Keratinocyte (primary cell): ENCODE measurements around the gene ASIC1. TPM values are rescaled to one million over a fixed set of nuclear protein-coding genes. Genes with fewer than 3 reads are reported as not detected.

Experiments
- DNase-seq: peaks from one replicate; pipeline ENCODE4 v3.0.0-alpha.2; 2011; ENCODE audit warnings: low read depth, missing footprints, low spot score
- FAIRE-seq: peaks from 2 replicates; lab custom pipeline; 2011; peaks lifted over from hg19 to GRCh38; lab: Jason Lieb, UNC
- H2AFZ ChIP-seq: 2 replicates; pipeline ENCODE4 v1.6.0; 2012; ENCODE audit warnings: low read length, control low read depth, inconsistent platforms; ENCODE audit not compliant: control insufficient read depth
- H3K27ac ChIP-seq: 2 replicates; pipeline ENCODE4 v1.5.1; 2011; ENCODE audit warnings: low read length; ENCODE audit not compliant: control insufficient read depth, insufficient read depth
- H3K27me3 ChIP-seq: 3 replicates; pipeline ENCODE4 v1.6.0; 2011; ENCODE audit warnings: low read length; ENCODE audit not compliant: control insufficient read depth, insufficient read depth; ENCODE audit errors: extremely low read depth
- H3K36me3 ChIP-seq, 2 experiments: 2 replicates in 1 of 2; 3 replicates in 1 of 2; pipeline ENCODE4 v1.5.1; 2011; ENCODE audit warnings: low read length in 2 of 2, mild to moderate bottlenecking in 1 of 2; ENCODE audit not compliant: control insufficient read depth in 2 of 2, insufficient read depth in 2 of 2; ENCODE audit errors: extremely low read depth in 1 of 2
- H3K4me1 ChIP-seq: 3 replicates; pipeline ENCODE4 v1.5.1; 2011; ENCODE audit warnings: low read length; ENCODE audit not compliant: control insufficient read depth, insufficient read depth; ENCODE audit errors: extremely low read depth
- H3K4me2 ChIP-seq: 3 replicates; pipeline ENCODE4 v1.6.0; 2011; ENCODE audit warnings: low read depth, low read length; ENCODE audit not compliant: control insufficient read depth, insufficient read depth; ENCODE audit errors: extremely low read depth
- H3K4me3 ChIP-seq, 3 experiments: fragments of 200-600 bp in 1 of 3; sonication (generic) in 1 of 3; 2 replicates in 2 of 3; 3 replicates in 1 of 3; pipeline ENCODE4 v1.5.1; 2011 to 2016; ENCODE audit warnings: low read length in 3 of 3, mild to moderate bottlenecking in 3 of 3, control low read depth in 2 of 3, inconsistent platforms in 1 of 3, low read depth in 1 of 3, mixed read lengths in 1 of 3, mixed run types in 1 of 3, moderate library complexity in 1 of 3; ENCODE audit not compliant: control insufficient read depth in 2 of 3, insufficient read depth in 2 of 3; ENCODE audit errors: extremely low read depth in 1 of 3
- H3K79me2 ChIP-seq: 2 replicates; pipeline ENCODE4 v1.6.0; 2012; ENCODE audit warnings: low read length; ENCODE audit not compliant: control insufficient read depth, insufficient read depth
- H3K9ac ChIP-seq: 3 replicates; pipeline ENCODE4 v1.6.0; 2011; ENCODE audit warnings: low read length; ENCODE audit not compliant: control insufficient read depth, insufficient read depth; ENCODE audit errors: extremely low read depth
- H3K9me1 ChIP-seq: 3 replicates; pipeline ENCODE4 v1.6.0; 2011; ENCODE audit warnings: low read length; ENCODE audit not compliant: control insufficient read depth, insufficient read depth; ENCODE audit errors: extremely low read depth
- H3K9me3 ChIP-seq: 2 replicates; pipeline ENCODE4 v1.5.1; 2012; ENCODE audit warnings: low read depth, low read length; ENCODE audit not compliant: control insufficient read depth
- H4K20me1 ChIP-seq: 3 replicates; pipeline ENCODE4 v1.6.0; 2011; ENCODE audit warnings: low read length; ENCODE audit not compliant: control insufficient read depth, insufficient read depth; ENCODE audit errors: extremely low read depth
- EZH2 ChIP-seq: IDR thresholded peaks from one replicate; pipeline ENCODE4 v1.6.1; 2012; ENCODE audit warnings: inconsistent platforms, mild to moderate bottlenecking, low read length, moderate library complexity
- dilution Hi-C: fragments of 300-500 bp; cut with MboI; formaldehyde crosslinking; loops from one replicate; pipeline ENCODE4 v1.7.0; 2020; ENCODE audit warnings: low sequenced_read_pairs; ENCODE audit not compliant: extremely low pct_ligation_motif_present
- polyA plus RNA-seq, 5 experiments: library from polyadenylated mRNA; depleted of rRNA in 3 of 5; stranded (reverse) in 3 of 5; stranded (forward) in 1 of 5; unstranded in 1 of 5; fragments of >200 nt; gene quantifications; 1 replicate in 1 of 5; 2 replicates in 3 of 5; 3 replicates in 1 of 5; pipeline versions ENCODE4 v1.2.1 to v1.2.3, GENCODE V29; 2011 to 2012; ENCODE audit warnings: missing spikeins in 2 of 5, low read depth in 1 of 5, low replicate concordance in 1 of 5
- TF ChIP-seq, protein P1 (sequence below), 3 experiments: IDR thresholded peaks in 1 of 3; conservative IDR thresholded peaks in 1 of 3; optimal IDR thresholded peaks in 1 of 3; 2 replicates in 2 of 3; 3 replicates in 1 of 3; pipeline versions ENCODE3 to v1.5.1; 2011; ENCODE audit warnings: low read length in 3 of 3, mild to moderate bottlenecking in 3 of 3, moderate library complexity in 2 of 3, control low read depth in 1 of 3, inconsistent platforms in 1 of 3; ENCODE audit not compliant: insufficient read depth in 2 of 3; ENCODE audit errors: extremely low read depth in 1 of 3

Gene ASIC1
- polyA plus RNA-seq, 1 donor (not counting 4 experiments of a cell fraction or from before 2014, with no cell fraction given) = 5.7 TPM

GRCh38 chr12:50104417-50105366 lies 47.3 kb downstream of the ASIC1 start:
- Histone ChIP-seq H4K20me1 (no peaks in the 10 kb centered on the region), H3K9ac (no peak overlapping the region), H3K4me3 (no peak overlapping the region), H3K27me3 (no peaks in the 10 kb centered on the region), H3K36me3 (peaks cover 5 to 17% of the 10 kb centered on the region in 2 experiments), H3K4me2 (peak overlapping the region; percentile 40), H3K9me3 (no peaks in the 10 kb centered on the region), H3K4me1 (peaks cover 8% of the 10 kb centered on the region), H3K79me2 (no peaks in the 10 kb centered on the region), H2AFZ (no peak overlapping the region), H3K27ac (no peak overlapping the region), H3K9me1 (no peaks in the 10 kb centered on the region)
- TF ChIP-seq EZH2 = no peak
- TF ChIP-seq, protein P1, sequence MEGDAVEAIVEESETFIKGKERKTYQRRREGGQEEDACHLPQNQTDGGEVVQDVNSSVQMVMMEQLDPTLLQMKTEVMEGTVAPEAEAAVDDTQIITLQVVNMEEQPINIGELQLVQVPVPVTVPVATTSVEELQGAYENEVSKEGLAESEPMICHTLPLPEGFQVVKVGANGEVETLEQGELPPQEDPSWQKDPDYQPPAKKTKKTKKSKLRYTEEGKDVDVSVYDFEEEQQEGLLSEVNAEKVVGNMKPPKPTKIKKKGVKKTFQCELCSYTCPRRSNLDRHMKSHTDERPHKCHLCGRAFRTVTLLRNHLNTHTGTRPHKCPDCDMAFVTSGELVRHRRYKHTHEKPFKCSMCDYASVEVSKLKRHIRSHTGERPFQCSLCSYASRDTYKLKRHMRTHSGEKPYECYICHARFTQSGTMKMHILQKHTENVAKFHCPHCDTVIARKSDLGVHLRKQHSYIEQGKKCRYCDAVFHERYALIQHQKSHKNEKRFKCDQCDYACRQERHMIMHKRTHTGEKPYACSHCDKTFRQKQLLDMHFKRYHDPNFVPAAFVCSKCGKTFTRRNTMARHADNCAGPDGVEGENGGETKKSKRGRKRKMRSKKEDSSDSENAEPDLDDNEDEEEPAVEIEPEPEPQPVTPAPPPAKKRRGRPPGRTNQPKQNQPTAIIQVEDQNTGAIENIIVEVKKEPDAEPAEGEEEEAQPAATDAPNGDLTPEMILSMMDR (optimal IDR thresholded peaks at IDR 0.05 in 1 of 3, IDR thresholded peaks at IDR 0.05 in 1 of 3, conservative IDR thresholded peaks at IDR 0.05 in 1 of 3; ENCODE audit: extremely low read depth in 1 of 3, insufficient read depth in 2 of 3, low read length in 3 of 3) = no peak
- dilution Hi-C loops = no loop called here
- DNase-seq = no peak
- FAIRE-seq = no peak

GRCh38 chr12:50105913-50106450 lies 48.6 kb downstream of the ASIC1 start:
- no peak overlapping the region for H2AFZ ChIP-seq
- H3K27me3 ChIP-seq = no peaks in the 10 kb centered on the region
- H3K9ac ChIP-seq = no peak overlapping the region
- H3K27ac ChIP-seq = no peak overlapping the region
- H3K9me3 ChIP-seq = no peaks in the 10 kb centered on the region
- DNase-seq (no peak), FAIRE-seq (no peak)
- TF ChIP-seq EZH2 = no peak
- TF ChIP-seq, protein P1 (optimal IDR thresholded peaks at IDR 0.05 in 1 of 3, IDR thresholded peaks at IDR 0.05 in 1 of 3, conservative IDR thresholded peaks at IDR 0.05 in 1 of 3; ENCODE audit: extremely low read depth in 1 of 3, insufficient read depth in 2 of 3, low read length in 3 of 3) = no peak
- dilution Hi-C loops = no loop called here
- no peaks in the 10 kb centered on the region for H3K9me1 ChIP-seq
- no peak overlapping the region for H3K4me2 ChIP-seq
- H3K79me2 ChIP-seq = no peaks in the 10 kb centered on the region
- no peak overlapping the region for H3K4me3 ChIP-seq
- H4K20me1 ChIP-seq = no peaks in the 10 kb centered on the region
- peaks cover 17% of the 10 kb centered on the region for H3K4me1 ChIP-seq
- peaks cover 2 to 11% of the 10 kb centered on the region in 2 experiments for H3K36me3 ChIP-seq
